ELR (cell line): ENCODE measurements around the gene EIF4G3.
"Not testable (repeated sequence)": the region's sequence is repeated elsewhere in the genome, so short reads cannot be mapped to it uniquely, and the experiment has no call there.

Source experiments
- DNase-seq: peaks from one replicate; pipeline ENCODE4 v3.0.0-alpha.2; 2015; ENCODE audit warnings: low read depth

EIF4G3 gene

DNA sequence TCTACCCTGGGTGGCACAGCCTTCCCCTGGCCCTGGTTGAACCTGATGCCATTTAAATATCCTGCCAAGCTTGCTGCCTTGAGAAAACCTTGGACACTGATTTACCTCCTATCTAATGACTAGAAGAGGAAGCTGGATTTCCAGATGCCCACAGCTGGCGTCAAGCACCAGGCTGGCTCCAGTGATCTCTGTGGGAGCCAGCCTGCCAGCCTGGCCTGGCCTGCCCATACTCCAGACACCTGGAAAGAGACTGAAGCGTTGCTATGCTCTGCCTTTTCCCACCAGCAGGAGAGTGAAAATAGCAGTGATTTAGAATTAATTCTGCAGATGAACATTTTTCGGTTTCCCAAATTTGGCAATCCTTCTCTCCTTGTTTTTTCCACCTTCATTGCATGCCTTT is 11.5 kb upstream of the EIF4G3 start:
- DNase-seq = no peak

DNA sequence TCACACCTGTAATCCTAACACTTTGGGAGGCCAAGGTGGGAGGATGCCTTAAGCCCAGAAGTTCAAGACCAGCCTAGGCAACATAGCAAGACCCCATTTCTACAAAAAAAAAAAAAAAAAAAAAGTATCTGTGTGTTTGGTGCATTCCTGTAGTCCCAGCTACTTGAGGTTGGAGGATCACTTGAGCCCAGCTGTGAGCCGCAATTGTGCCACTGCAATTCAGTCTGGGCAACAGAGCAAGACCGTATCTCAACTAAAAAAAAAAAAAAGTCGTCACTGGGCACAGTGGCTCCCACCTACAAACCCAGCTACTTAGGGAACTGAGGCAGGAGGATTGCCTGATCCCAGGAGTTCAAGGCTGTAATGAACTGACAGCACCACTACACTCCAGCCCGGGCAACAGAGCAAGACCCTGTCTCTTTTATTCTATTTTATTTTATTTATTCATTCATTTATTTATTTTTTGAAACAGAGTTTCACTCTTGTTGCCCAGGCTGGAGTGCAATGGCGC is 8.6 kb upstream of the EIF4G3 start:
- DNase-seq = no peak

DNA sequence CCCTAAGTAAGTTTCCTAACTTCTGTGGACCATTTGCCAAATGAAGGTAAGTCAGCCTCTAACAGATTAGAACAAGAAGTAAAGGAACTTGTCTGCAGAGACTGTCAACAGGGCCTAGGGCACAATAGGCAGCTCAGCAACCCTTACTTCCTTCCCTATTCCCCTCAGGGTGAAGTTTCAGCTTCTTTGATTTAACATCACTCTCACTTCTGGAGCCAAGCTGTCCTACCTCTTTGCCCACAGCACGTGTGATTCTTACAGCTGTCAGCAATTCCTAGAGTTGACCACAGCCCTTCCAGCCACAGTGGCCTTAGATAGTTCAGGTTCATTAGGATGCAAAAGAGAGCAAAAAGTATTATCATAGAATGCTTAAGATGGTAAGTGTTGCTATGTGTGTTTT is 7.6 kb upstream of the EIF4G3 start:
- no peak for DNase-seq

DNA sequence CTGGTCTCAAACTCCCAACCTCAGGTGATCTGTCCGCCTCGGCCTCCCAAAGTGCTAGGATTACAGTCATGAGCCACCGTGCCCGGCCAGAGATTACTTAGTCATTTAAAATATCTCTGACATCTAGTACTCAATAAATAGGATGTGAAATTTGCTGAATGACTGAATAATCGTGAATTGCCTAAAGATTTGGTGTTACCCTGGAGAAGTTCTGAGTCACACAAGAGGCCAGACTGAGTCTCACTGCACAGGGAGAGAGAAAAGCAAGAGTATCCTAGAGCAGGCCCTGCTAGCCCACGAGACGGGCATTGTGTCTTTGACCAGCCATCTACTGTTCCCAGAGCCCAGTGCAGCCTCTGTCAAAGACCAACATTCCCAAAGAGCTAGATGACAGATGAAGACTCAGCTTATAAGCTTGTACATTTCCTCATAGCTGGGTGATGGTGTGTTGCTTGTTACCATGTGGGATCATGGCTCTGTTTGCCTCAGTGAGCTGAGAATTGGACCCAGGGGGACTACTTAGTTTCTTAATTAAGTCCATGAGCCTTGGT is 5.6 kb upstream of the EIF4G3 start:
- DNase-seq = no peak

DNA sequence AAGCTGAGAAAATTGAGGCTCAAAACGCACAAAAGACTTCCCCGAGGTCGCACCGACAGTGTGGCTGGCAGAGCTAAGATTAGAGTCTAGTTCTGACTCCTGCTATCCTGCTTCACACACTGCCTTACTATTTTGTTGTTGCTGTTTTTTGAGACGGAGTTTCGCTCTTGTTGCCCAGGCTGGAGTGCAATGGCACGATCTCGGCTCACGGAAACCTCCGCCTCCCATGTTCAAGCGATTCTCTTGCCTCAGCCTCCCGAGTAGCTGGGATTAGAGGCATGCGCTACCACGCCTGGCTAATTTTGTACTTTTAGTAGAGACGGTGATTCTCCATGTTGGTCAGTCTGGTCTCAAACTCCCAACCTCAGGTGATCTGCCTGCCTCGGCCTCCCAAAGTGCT is 1.6 kb upstream of the EIF4G3 start:
- DNase-seq = not testable (repeated sequence)

DNA sequence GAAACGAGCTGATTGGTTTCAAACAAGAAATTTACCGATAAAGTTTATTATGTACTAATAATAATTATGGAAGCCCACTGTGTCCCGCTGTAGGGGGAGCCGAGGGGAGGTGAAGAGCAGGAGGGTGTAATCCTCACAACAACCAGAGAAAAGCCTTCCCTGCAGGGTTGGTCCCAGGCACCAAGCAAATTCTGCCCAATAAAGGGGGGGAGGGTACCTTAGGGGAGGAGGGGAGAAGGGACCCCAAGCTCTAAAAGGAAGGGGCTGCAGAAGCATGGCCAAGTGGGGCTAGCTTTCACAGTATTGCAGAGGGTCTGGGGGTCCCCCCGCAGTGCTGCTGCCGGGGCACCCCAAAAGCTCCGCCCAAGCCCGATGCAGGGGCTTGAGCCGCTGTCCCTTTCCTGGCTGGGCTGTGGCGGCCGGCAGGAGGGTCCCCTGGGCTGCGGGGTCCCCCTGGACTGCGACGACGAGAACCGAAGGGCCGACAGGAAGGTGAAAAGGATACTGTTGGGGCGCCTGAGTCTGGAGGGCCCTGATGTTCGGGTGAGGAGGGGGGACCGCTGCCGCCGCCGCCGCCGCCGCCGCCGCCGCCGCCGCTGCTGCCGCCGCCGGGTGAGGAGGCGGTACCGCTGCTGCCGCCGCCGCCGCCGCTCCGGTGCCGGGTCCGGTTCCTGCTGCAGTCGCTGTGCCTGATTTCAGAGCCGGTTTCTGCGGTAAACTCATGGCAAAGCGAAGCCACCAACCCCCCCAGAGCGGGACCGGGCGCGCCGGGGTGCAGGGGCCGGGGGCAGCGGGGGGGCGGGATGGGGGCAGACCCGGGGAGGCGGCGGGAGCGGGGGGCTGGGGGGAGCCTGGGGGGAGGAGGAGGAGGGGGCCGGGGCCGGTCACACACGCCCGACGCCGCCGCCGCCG is 771 bp downstream of the EIF4G3 start:
- peak; percentile 50 for DNase-seq

DNA sequence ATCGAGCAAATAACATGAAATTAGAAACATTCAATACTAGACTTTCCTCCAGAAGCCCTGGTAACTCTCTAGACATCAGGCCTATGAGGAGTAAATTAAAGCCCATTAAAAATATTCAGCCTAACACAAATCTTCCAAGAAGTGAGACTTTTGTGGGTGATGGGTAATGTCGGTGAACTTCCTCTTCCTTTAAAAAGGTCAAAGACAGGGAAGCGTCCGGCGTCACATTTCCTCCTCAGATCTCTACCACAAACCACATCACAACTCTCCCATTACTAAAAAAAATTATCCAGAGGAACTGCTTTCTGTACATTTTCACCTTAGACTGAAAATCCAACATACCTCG is 1.4 kb downstream of the EIF4G3 start:
- DNase-seq = peak; percentile 68

DNA sequence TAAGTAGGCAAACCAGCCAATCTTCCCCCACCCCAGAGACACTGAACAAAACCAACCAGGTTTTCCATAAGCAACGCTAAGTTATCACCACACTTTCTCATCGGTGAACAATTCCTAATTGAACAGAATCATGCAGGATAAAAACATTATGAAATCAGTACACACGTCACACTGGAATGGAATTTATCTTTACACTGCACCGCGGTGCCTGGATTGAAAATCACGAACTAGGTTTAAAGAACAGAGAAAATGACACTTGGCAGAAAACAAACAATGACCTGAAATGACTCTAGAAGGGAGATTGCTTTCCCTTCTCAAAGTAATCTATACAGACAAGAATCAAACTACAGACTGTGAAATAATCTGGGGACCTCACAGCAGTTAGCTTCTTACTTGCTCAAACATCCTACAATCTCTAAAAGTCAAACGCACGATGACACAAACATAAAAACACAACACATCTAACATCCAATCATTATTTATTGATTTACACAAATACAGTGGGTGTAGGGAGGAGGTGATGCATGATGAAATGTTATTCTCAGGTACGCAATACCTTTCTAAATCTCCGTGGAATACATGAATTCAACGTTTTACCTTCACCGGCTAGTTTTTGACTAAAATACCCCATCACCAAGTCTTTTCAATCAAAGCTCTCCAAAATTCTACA is 1.9 kb downstream of the EIF4G3 start:
- DNase-seq = peak; percentile 74

DNA sequence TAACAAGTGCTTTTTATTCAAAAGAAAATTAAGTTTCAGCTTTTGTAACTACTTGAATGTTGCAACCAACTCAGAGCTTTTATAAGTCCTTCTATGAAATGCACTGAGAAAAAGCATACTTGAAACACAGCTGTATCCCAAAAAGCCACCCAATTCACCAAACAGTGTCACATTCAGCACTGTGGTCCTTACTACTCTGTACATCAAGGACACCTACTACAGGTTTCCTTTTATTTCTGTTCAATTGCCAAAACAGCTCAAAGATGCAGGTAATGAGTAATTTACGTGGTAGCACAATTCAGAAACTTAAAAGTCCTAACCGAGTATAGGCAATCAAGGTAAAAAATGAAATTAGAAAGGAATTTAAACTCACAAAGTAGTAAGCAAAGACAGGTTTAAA is 2.5 kb downstream of the EIF4G3 start:
- no peak for DNase-seq

DNA sequence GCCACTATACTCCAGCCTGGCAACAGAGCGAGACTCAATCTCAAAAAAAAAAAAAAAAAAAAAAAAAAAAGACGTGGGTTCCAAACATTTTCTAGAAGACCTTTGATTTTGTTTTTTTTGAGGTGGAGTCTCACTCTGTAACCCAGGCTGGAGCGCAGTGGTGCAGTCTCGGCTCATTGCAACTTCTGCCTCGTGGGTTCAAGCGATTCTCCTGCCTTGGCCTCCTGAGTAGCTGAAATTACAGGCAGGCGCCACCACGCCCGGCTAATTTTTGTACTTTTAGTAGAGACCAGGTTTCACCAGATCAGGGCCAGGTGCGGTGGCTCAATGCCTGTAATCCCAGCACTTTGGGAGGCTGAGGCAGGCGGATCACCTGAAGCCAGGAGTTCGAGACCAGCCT is 3.6 kb downstream of the EIF4G3 start:
- not testable (repeated sequence) for DNase-seq

DNA sequence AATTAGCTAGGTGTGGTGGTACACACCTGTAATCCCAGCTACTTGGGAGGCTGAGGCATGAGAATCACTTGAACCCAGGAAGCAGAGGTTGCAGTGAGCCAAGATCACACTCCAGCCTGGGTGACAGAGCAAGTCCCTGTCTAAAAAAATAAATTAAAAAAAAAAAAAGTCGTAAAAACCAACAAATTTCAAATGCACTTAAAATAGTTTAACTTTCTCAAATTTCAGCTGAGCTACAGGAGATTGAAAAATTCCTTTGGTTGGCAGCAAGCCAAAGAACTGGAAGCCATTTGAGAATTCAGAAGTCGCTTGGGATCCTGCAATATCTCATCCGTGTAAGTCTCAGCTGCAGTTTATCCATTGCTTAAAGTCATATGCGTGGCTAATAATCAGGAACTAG is 5.9 kb downstream of the EIF4G3 start:
- DNase-seq = not testable (repeated sequence)

DNA sequence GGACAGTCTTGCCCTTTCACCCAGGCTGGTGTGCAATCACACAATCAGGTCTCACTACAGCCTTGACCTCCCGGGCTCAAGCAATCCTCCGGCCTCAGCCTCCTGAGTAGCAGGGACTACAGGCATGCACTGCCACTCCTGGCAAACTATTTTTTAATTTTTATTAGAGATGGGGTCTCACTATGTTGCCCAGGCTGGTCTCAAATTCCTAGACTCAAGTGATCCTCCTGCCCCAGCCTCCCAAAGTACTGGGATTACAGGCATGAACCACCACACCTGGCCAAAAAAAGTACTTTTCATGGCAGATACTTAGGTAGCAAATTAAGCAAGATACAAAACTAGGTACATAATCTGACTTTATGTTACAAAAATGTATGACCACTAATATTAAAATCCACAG is 8.3 kb downstream of the EIF4G3 start:
- no peak for DNase-seq

DNA sequence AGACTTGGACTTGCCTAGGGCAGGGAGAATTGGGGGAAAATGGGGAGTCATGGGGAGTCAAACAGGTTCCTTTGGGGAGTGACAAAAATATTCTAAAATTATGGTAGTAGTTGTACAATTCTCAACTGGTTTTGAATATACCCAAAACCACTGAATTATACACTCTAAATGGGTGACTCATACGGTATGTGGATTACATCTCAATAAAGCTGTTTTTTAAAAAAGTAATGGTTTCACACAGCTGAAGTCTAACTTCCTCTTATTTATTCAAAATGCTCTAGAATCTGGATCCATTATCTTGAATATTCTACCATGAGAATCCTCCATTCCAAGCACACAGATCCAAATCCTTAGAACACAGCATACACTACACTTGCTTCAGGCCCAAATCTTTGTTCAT is 11.1 kb downstream of the EIF4G3 start:
- peak; percentile 51 for DNase-seq

DNA sequence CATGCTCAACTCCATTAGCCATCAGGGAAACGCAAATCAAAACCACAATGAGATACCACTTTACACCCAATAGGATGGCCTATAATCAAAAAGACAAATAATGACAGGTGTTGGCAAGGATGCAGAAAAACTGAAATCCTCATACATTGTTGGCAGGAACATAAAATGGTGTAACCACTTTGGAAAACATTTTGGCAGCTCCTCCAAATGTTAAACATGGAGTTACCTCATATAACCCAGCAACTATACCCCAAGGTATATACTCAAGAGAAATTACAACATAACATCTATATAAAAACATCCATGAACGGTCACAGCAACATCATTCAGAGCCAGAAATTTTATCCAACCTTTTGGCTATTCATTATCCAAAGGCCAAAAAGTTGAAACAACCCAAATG is 11.6 kb downstream of the EIF4G3 start:
- no peak for DNase-seq

DNA sequence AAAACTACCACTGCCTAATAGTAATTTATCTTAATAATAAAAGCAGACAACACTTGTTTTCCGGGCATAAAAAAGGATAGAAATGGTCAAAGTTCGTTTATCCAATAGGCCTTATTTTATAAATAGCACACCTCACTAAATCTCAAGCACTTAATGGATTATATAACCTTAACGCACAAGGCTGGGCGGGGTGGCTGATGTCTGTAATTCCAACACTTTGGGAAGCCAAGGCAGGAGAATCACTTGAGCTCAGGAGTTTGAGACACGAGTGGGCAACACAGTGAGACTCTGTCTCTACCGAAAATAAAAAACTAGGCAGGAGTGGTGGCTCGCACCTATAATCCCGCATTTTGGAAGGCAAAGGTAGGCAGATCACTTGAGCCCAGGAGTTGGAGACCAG is 12.4 kb downstream of the EIF4G3 start:
- DNase-seq = no peak

DNA sequence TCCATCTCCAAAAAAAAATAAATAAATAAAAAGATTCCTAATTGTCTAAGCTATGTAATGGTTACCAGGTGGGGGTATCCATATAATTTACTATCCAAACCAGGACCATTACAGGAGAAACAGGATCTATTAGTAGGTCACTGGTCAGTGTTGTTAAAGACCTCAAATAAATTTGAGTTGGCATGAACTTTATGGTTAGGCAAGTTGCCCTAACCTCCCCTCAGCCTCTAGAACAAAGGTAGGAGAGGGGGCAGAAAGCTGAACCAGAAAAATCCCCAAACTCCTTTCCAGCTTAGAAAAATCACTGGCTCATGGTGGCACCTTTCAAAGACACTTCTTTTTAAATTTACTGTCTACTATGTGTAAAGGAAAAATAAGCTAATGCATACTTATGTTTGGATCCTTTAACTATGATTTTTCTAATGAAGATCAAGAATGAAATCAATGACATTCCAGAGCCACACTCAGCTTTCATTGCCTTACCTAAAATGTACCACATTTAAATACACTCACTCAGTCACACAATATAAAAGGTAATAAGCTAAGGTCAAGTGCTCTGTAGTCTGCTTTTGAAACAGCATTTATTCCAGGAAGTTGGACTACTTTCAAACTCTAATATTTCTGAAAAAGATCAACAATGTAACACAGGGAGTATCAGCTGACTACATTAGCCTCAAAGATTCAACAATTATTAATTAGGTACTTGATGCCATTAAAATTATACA is 13.8 kb downstream of the EIF4G3 start:
- no peak for DNase-seq

DNA sequence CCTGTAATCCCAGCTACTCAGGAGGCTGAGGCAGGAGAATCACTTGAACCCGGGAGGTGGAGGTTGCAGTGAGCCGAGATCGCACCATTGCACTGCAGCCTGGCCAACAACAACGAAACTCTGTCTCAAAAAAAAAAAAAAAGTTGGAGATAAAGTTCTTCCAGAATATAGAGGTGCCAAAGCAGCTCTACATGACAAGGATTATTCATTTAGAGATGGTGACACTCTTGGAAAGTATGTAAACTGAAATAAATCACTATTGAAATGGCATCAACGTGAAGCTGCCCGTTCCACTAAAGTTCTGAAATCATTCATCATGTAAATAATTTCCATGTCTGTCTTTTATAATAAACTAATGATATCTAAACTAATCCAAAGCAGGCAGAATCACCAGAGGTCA is 14.9 kb downstream of the EIF4G3 start:
- no peak for DNase-seq

DNA sequence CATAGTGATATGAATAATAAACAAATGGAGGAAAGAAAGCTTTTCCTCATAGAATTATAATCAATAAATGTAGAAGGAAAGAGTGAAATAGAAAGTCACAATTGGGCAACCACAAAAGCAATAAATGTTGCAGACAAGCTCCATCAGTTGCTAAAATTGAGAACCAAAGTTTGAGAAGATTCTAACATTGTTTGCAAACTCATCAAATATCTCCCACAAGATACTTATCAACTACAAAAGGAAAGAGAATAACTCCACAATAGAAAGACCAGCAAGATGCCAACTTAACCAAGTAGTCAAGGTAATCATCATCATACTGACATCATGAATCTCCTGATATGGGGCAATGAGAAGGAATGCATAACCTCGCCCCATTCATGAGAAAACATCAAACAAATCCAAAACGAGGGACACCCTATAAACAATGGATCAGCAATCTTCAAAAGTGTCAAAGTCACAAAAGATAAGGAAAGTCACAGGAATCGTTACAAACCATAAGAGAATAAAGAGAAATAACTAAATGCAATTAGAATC is 16.4 kb downstream of the EIF4G3 start:
- DNase-seq = no peak

DNA sequence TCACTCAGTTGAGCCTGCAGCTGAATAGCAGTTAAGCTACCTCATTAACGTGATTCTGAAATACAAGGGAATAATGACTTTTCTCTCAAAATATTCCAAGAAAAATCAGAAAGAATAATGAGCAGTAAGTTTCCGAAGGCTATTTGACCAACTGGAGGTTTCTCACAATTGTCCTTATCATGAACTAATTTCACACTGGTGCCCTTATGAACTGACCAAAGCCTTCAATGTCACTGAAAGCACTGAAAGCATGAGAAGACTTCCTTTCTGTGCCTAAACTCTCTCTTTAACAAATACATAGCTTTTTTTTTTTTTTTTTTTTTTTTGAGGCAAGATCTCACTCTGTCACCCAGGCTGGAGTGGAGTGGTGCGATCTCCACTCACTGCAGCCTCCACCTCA is 18.8 kb downstream of the EIF4G3 start:
- no peak for DNase-seq

DNA sequence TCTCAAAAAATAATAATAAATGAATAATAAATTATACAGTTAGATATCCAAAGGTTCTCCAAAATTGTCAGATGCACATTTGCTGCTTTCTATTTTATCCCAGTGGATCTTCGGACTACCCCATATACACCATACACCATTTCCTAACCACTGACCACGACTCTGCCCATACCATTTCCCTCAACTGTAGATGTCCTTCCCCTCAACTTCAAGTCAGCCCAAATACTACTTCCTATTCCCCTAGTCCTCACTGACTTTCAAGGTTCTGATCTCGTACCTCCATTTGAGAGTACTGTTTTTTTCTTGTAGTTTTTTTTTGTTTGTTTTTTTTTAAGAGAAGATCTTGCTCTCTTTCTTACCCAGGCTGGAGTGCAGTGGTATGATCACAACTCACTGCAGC is 19.6 kb downstream of the EIF4G3 start:
- DNase-seq = no peak

DNA sequence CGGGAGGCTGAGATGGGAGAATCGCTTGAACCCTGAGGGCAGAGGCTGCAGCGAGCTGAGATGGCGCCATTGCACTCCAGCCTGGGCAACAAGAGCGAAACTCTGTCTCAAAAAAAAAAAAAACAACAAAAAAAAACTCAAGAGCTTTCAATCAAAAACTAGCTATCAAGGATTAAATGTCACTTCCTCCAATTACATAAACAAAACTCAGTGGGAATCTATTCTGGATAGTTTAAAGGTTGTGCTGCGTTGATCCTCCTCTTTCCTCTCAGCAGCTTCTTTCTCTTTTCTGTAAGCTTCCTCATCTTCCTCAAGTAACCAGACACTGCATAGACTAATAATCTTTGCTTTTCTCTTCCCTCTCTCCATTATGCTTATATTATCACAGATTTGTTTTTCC is 20.7 kb downstream of the EIF4G3 start:
- no peak for DNase-seq

DNA sequence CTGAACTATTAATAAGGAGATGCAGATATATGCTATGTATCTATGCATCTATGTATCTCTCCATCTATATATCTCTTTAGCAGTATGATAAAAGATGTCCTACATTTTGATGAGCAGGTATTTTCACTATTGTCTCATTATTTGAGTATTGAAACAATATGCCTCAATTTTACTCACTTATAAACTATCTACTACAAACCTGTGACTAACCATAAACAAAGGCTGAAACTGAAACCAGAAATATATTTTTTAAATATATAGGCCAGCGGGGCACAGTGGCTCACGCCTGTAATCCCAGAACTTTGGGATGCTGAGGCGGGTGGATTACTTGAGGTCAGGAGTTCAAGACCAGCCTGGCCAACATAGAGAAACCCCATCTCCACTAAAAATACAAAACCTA is 22.0 kb downstream of the EIF4G3 start:
- peak; percentile 45 for DNase-seq
